Osteocyte (in vitro differentiated cells): ENCODE data around the gene PRDM15. TPM values are rescaled to one million over a fixed set of nuclear protein-coding genes. Genes with fewer than 3 reads are reported as not detected.

Experiments used
- DNase-seq: peaks from one replicate; pipeline ENCODE4 v3.0.0; 2021; ENCODE audit warnings: mixed read lengths; ENCODE audit not compliant: unreplicated experiment; ENCODE audit errors: extremely low spot score
- H3K27ac Mint-ChIP-seq: one replicate; pipeline ENCODE4 v1.8.0; 2021; ENCODE audit warnings: mild to moderate bottlenecking, mixed read lengths; ENCODE audit not compliant: unreplicated experiment
- H3K27me3 Mint-ChIP-seq: one replicate; pipeline ENCODE4 v1.8.0; 2021; ENCODE audit warnings: mixed read lengths; ENCODE audit not compliant: unreplicated experiment
- H3K36me3 Mint-ChIP-seq: one replicate; pipeline ENCODE4 v1.8.0; 2021; ENCODE audit warnings: mixed read lengths; ENCODE audit not compliant: unreplicated experiment
- H3K4me1 Mint-ChIP-seq: one replicate; pipeline ENCODE4 v1.8.0; 2021; ENCODE audit warnings: mixed read lengths; ENCODE audit not compliant: unreplicated experiment
- H3K4me3 Mint-ChIP-seq: one replicate; pipeline ENCODE4 v1.8.0; 2021; ENCODE audit warnings: mild to moderate bottlenecking, moderate library complexity, mixed read lengths; ENCODE audit not compliant: unreplicated experiment
- H3K9me3 Mint-ChIP-seq: one replicate; pipeline ENCODE4 v1.8.0; 2021; ENCODE audit warnings: mixed read lengths; ENCODE audit not compliant: unreplicated experiment
- total RNA-seq: library from RNA; stranded (reverse); gene quantifications from 2 replicates; pipeline ENCODE4 v1.2.1, GENCODE V29; 2021
- TF ChIP-seq, protein P1 (sequence below): fragments of 200-600 bp; sonication (generic); IDR thresholded peaks from 2 replicates; pipeline ENCODE4 v1.5.0; 2021; ENCODE audit warnings: antibody characterized with exemption, mild to moderate bottlenecking, moderate library complexity

The PRDM15 gene
- total RNA-seq, 1 donor from 2014 or later = 11.4 TPM

GRCh38 chr21:41759926-41760325 lies 119.2 kb downstream of the PRDM15 start:
- DNase-seq = no peak
- TF ChIP-seq, protein P1, sequence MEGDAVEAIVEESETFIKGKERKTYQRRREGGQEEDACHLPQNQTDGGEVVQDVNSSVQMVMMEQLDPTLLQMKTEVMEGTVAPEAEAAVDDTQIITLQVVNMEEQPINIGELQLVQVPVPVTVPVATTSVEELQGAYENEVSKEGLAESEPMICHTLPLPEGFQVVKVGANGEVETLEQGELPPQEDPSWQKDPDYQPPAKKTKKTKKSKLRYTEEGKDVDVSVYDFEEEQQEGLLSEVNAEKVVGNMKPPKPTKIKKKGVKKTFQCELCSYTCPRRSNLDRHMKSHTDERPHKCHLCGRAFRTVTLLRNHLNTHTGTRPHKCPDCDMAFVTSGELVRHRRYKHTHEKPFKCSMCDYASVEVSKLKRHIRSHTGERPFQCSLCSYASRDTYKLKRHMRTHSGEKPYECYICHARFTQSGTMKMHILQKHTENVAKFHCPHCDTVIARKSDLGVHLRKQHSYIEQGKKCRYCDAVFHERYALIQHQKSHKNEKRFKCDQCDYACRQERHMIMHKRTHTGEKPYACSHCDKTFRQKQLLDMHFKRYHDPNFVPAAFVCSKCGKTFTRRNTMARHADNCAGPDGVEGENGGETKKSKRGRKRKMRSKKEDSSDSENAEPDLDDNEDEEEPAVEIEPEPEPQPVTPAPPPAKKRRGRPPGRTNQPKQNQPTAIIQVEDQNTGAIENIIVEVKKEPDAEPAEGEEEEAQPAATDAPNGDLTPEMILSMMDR = no peak
- Mint-ChIP-seq H3K4me3 (no peak overlapping the region), H3K4me1 (peaks cover 53% of the 10 kb centered on the region), H3K36me3 (no peaks in the 10 kb centered on the region), H3K27me3 (no peaks in the 10 kb centered on the region), H3K27ac (no peak overlapping the region), H3K9me3 (no peaks in the 10 kb centered on the region)

DNA sequence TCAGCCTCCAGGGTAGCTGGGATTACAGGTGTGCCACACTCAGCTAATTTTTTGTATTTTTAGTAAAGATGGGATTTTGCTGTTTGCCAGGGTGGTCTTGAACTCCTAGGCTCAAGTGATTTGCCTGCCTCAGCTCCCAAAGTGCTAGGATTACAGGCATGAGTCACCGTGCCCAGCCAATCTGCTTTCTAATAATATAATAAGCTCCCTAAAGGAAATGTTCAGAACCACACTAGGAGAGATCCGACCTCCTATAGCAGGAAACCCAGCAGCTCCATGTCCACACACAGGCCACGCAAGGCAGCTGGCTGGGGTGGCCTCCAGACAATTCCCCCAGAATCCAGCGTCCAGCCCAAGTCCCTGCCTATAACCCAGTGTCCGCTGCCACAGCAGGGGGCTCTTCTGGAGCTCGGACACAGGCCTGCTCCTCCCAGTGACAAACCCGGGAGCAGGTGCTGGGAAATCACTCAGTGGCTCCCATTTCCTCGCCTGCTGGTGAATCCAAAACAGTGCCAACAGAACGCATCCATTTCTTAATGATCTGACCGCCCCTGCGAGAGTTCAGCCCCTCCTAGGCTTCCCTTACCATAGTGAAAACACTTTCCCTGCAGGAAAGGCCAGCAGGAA lies 119.8 kb downstream of the PRDM15 start:
- H3K4me1 Mint-ChIP-seq = peaks cover 50% of the 10 kb centered on the region
- TF ChIP-seq, protein P1 = no peak
- peak overlapping the region; percentile 34 for H3K27ac Mint-ChIP-seq
- no peak overlapping the region for H3K4me3 Mint-ChIP-seq
- no peaks in the 10 kb centered on the region for H3K27me3 Mint-ChIP-seq
- DNase-seq = no peak
- no peaks in the 10 kb centered on the region for H3K9me3 Mint-ChIP-seq
- H3K36me3 Mint-ChIP-seq = no peaks in the 10 kb centered on the region

DNA sequence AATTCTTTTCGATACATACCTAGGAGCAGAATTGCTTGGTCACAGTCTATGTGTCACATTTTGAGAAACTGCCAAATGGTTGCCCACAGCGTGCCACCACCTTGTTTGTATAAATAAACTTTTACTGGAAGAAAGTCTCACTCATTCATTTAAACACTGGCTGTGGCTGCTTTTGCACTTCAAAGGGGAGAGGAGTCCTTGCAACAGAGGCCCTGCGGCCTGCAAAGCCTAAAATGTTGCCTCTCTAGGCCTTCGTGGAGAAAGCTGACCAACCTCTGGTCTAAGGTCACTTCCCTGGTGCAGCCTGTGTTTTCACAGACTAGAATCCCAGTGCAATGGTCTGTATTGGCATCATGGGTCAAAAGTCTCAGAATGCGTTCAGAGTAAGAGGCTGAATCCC lies 120.6 kb downstream of the PRDM15 start:
- Mint-ChIP-seq H3K36me3 (no peaks in the 10 kb centered on the region), H3K27me3 (no peaks in the 10 kb centered on the region), H3K9me3 (no peaks in the 10 kb centered on the region), H3K4me1 (peaks cover 49% of the 10 kb centered on the region), H3K4me3 (no peak overlapping the region), H3K27ac (no peak overlapping the region)
- TF ChIP-seq, protein P1 = no peak
- DNase-seq = no peak

- Mint-ChIP-seq H3K9me3 (no peaks in the 10 kb centered on the region), H3K4me1 (peaks cover 50% of the 10 kb centered on the region), H3K36me3 (no peaks in the 10 kb centered on the region), H3K27me3 (no peaks in the 10 kb centered on the region), H3K27ac (no peak overlapping the region), H3K4me3 (no peak overlapping the region)
- DNase-seq = no peak
- TF ChIP-seq, protein P1 = no peak
Measured at GRCh38 chr21:41755934-41756773, 123.0 kb downstream of the PRDM15 start.

DNA sequence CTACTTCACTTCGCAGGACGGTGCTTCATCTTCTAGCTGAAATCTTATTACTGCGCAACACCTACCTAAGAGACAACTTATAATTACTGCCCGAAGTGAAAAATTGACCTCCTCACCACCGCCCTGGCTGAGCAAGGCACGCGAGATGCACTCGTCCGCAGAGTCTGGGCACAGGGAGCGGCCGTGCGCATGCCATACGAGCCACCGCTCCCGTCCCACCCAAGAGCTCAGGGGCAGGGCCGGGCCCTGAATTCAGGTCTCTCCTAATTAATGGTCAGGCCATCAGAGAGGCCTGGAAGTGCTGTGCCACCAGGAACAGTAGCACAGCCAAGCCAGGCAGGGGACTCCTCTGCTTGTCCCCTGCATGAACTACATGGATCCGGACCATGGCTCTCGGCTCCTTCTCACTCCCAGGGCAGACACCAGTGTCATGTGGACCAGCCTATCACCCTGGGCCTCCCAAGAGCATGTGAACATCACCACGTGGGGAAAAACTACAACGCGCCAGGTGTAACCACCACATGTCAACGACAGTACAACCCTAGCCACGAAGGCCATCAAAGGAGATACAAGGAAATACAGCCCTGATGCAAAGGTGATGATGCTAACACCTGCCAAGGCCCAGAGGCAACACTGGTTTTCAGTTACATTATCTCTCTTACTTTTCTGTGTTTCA lies 123.7 kb downstream of the PRDM15 start:
- Mint-ChIP-seq H3K27ac (no peak overlapping the region), H3K4me3 (no peak overlapping the region), H3K9me3 (no peaks in the 10 kb centered on the region), H3K4me1 (peaks cover 45% of the 10 kb centered on the region), H3K36me3 (no peaks in the 10 kb centered on the region), H3K27me3 (no peaks in the 10 kb centered on the region)
- no peak for DNase-seq
- TF ChIP-seq, protein P1 = no peak
